Activated CD4-positive, alpha-beta T cell treated with anti-CD3 and anti-CD28 coated beads for 24 hours (primary cell): ENCODE measurements around the gene GAL3ST2.
"Not testable (repeated sequence)": the region's sequence is repeated elsewhere in the genome, so short reads cannot be mapped to it uniquely, and the experiment has no call there.

Experiments used
- DNase-seq, 2 donors: peaks; one replicate each; pipeline ENCODE4 v3.0.0-alpha.2; 2020; ENCODE audit warnings: low read depth in 2 of 2

The GAL3ST2 gene

GRCh38 chr2:241795021-241795999, 18.7 kb downstream of the GAL3ST2 start:
- no peak for DNase-seq

- DNase-seq, result no peak
Measured at GRCh38 chr2:241796209-241796608, 19.6 kb downstream of the GAL3ST2 start.

- DNase-seq, result no peak
Measured at GRCh38 chr2:241796610-241797138, 20.1 kb downstream of the GAL3ST2 start.

- DNase-seq, result no peak
Measured at GRCh38 chr2:241797441-241798080, 20.9 kb downstream of the GAL3ST2 start.

- DNase-seq, result no peak
Measured at GRCh38 chr2:241798081-241798630, 21.5 kb downstream of the GAL3ST2 start.

- no peak for DNase-seq
Measured at GRCh38 chr2:241798631-241799521, 22.3 kb downstream of the GAL3ST2 start.

GRCh38 chr2:241799522-241800197, 23.0 kb downstream of the GAL3ST2 start:
- no peak for DNase-seq

GRCh38 chr2:241800198-241800903, 23.7 kb downstream of the GAL3ST2 start:
- DNase-seq, result not testable (repeated sequence)

GRCh38 chr2:241801611-241802420, 25.2 kb downstream of the GAL3ST2 start:
- no peak for DNase-seq

GRCh38 chr2:241802421-241803318, 26.0 kb downstream of the GAL3ST2 start:
- DNase-seq, result no peak

GRCh38 chr2:241803387-241804325, 27.0 kb downstream of the GAL3ST2 start:
- DNase-seq, result peak; percentile 23 to 31

- no peak for DNase-seq
Measured at GRCh38 chr2:241804326-241805229, 28.0 kb downstream of the GAL3ST2 start.

- not testable (repeated sequence) for DNase-seq
Measured at GRCh38 chr2:241806217-241806616, 29.6 kb downstream of the GAL3ST2 start.

- DNase-seq, result no peak
Measured at GRCh38 chr2:241808051-241808720, 31.6 kb downstream of the GAL3ST2 start.

- DNase-seq, result no peak
Measured at GRCh38 chr2:241808721-241809382, 32.2 kb downstream of the GAL3ST2 start, which contains the start of gene NEU4. NEU4 (plus strand) TSS chr2:241809193; CDS start chr2:241814485, 5,292 bp downstream.
